ENCODE measurements around the gene MB.

Gene MB

DNA sequence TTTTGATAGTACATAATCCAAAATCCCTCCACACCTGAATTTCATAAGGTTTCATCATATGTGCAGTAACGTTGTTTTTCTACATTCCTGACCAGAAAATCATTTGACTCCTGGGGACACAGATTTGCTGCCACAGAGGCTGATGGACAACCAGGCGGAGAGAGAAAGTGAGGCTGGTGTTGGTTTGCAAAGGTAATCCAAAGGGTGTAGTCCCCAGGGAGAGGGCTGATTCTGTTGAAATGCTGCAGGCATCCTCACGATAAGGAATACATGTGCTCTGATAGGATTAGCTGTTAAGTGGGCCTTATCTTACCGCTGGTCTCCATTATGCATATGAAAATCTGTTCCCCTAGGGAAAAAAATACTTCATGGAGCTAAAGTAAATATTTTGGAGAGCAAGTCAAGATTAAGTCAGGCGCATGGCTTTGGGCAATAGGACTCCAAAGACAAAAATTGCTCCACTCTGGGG, 39.2 kb upstream of the MB start (continued):
- TF ChIP-seq ZNF26 (tag by site-specific recombination; IDR thresholded peaks at IDR 0.05): no peak
- TF ChIP-seq ZNF221 (tag by site-specific recombination; IDR thresholded peaks at IDR 0.05; ENCODE audit: borderline replicate concordance): no peak
- peak; percentile 81 for TF ChIP-seq TRIM28 (IDR thresholded peaks at IDR 0.05; ENCODE audit: borderline replicate concordance, low read length)
- TF ChIP-seq ZBTB8A (tag by site-specific recombination; IDR thresholded peaks at IDR 0.05): peak; percentile 73
- TF ChIP-seq, protein P1, sequence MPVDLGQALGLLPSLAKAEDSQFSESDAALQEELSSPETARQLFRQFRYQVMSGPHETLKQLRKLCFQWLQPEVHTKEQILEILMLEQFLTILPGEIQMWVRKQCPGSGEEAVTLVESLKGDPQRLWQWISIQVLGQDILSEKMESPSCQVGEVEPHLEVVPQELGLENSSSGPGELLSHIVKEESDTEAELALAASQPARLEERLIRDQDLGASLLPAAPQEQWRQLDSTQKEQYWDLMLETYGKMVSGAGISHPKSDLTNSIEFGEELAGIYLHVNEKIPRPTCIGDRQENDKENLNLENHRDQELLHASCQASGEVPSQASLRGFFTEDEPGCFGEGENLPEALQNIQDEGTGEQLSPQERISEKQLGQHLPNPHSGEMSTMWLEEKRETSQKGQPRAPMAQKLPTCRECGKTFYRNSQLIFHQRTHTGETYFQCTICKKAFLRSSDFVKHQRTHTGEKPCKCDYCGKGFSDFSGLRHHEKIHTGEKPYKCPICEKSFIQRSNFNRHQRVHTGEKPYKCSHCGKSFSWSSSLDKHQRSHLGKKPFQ (tag by site-specific recombination; IDR thresholded peaks at IDR 0.05): 0 out of 2 replicates have a peak, but pooled peaks have one; percentile 24
- TF ChIP-seq ZNF514 (tag by site-specific recombination; IDR thresholded peaks at IDR 0.05): no peak
- TF ChIP-seq ZNF518A (tag by site-specific recombination; conservative IDR thresholded peaks at IDR 0.05; ENCODE audit: low read depth): no peak
- no peak for TF ChIP-seq HIC1 (tag by site-specific recombination; IDR thresholded peaks at IDR 0.05)
- no peak for TF ChIP-seq ZNF146 (tag by site-specific recombination; IDR thresholded peaks at IDR 0.05)
- TF ChIP-seq KLF7 (tag by site-specific recombination; IDR thresholded peaks at IDR 0.05; ENCODE audit: borderline replicate concordance): peak; percentile 52; the same call in 1 of the 2 replicates
- peak; percentile 21; the same call in 1 of the 2 replicates for TF ChIP-seq FEZF1 (tag by site-specific recombination; IDR thresholded peaks at IDR 0.05)
- TF ChIP-seq ZBTB21 (tag by site-specific recombination; IDR thresholded peaks at IDR 0.05): no peak
- TF ChIP-seq SETDB1 (IDR thresholded peaks at IDR 0.05; ENCODE audit: insufficient read length, low read length): peak; percentile 76
- TF ChIP-seq ZBTB17 (tag by site-specific recombination; IDR thresholded peaks at IDR 0.05): no peak
- no peak for TF ChIP-seq PRDM4 (tag by site-specific recombination; IDR thresholded peaks at IDR 0.05)
- no peak for TF ChIP-seq ZBTB7A (tag by site-specific recombination; IDR thresholded peaks at IDR 0.05; ENCODE audit: low read depth)
- no peak for TF ChIP-seq ZNF112 (tag by site-specific recombination; IDR thresholded peaks at IDR 0.05)
- no peak for TF ChIP-seq ZNF529 (tag by site-specific recombination; IDR thresholded peaks at IDR 0.05; ENCODE audit: insufficient replicate concordance)
- peak; percentile 41; the same call in 1 of the 2 replicates for TF ChIP-seq WT1 (tag by site-specific recombination; IDR thresholded peaks at IDR 0.05)
- TF ChIP-seq BCL11B (tag by site-specific recombination; IDR thresholded peaks at IDR 0.05; ENCODE audit: low read depth): no peak

Data from HEK293 (cell line).